CD4-positive, alpha-beta T cell (primary cell): ENCODE data around the gene S100A8. TPM values are rescaled to one million over a fixed set of nuclear protein-coding genes. Genes with fewer than 3 reads are reported as not detected.

ENCODE experiments used
- ATAC-seq: fragments of 200-7000 bp; cut with Tn5 transposase; one replicate; pipeline ENCODE4 v1.10.0; 2022; ENCODE audit warnings: mild to moderate bottlenecking; ENCODE audit not compliant: poor library complexity
- CTCF ChIA-PET: fragments of 350-600 bp; sonication (Branson Sonifier 250); formaldehyde crosslinking; loops from one replicate; lab custom pipeline; 2021; ENCODE audit warnings: antibody characterized with exemption, inconsistent platforms; lab: Charles Lee
- POLR2A ChIA-PET: fragments of 350-600 bp; sonication (Branson Sonifier 250); formaldehyde crosslinking; loops from one replicate; lab custom pipeline; 2021; ENCODE audit warnings: antibody characterized with exemption, inconsistent platforms; lab: Charles Lee
- DNase-seq, 14 experiments: peaks; one replicate each; pipeline ENCODE4 v3.0.0-alpha.2; 2013 to 2020; ENCODE audit warnings: mixed read lengths in 2 of 14
- H3K27ac ChIP-seq, 2 donors: one replicate each; pipeline versions ENCODE4 v1.5.1 to v1.7.0; 2013; ENCODE audit warnings: low read length in 2 of 2, low read depth in 1 of 2, mild to moderate bottlenecking in 1 of 2
- H3K27me3 ChIP-seq, 2 experiments: 1 replicate in 1 of 2; 2 replicates in 1 of 2; pipeline versions ENCODE4 v1.6.1 to v1.7.0; 2013; ENCODE audit warnings: low read length in 2 of 2, control low read depth in 1 of 2, mild to moderate bottlenecking in 1 of 2, moderate library complexity in 1 of 2; ENCODE audit not compliant: insufficient read depth in 2 of 2, control insufficient read depth in 1 of 2
- H3K36me3 ChIP-seq: one replicate; pipeline ENCODE4 v1.6.1; 2013; ENCODE audit warnings: low read length, control low read depth; ENCODE audit not compliant: insufficient read depth
- H3K4me1 ChIP-seq: one replicate; pipeline ENCODE4 v1.6.1; 2013; ENCODE audit warnings: low read length, control low read depth; ENCODE audit not compliant: insufficient read depth
- H3K4me3 ChIP-seq: one replicate; pipeline ENCODE4 v1.5.1; 2013; ENCODE audit warnings: mild to moderate bottlenecking, low read length, moderate library complexity
- H3K9me3 ChIP-seq, 2 experiments: 1 replicate in 1 of 2; 2 replicates in 1 of 2; pipeline versions ENCODE4 v1.6.1 to v1.7.0; 2013; ENCODE audit warnings: low read length in 2 of 2, mild to moderate bottlenecking in 2 of 2, control low read depth in 1 of 2, moderate library complexity in 1 of 2; ENCODE audit not compliant: control insufficient read depth in 1 of 2, insufficient read depth in 1 of 2
- H3K27ac Mint-ChIP-seq: one replicate; pipeline ENCODE4 v1.8.0; 2020; ENCODE audit warnings: mixed read lengths
- H3K27me3 Mint-ChIP-seq: one replicate; pipeline ENCODE4 v1.8.0; 2021; ENCODE audit warnings: mixed read lengths
- H3K36me3 Mint-ChIP-seq: one replicate; pipeline ENCODE4 v1.8.0; 2021; ENCODE audit warnings: low read depth, mixed read lengths
- H3K4me1 Mint-ChIP-seq: one replicate; pipeline ENCODE4 v1.8.0; 2021; ENCODE audit warnings: low read depth, mixed read lengths
- H3K4me3 Mint-ChIP-seq: one replicate; pipeline ENCODE4 v1.8.0; 2020; ENCODE audit warnings: mild to moderate bottlenecking, mixed read lengths
- H3K9me3 Mint-ChIP-seq: one replicate; pipeline ENCODE4 v1.8.0; 2020; ENCODE audit warnings: mixed read lengths
- intact Hi-C, 2 experiments: fragments of 100-400 bp; cut with DNase I in 1 of 2; cut with micrococcal nuclease in 1 of 2; formaldehyde crosslinking; loops; one replicate each; pipeline versions ENCODE4 v1.15.1 to v1.9.0; 2023 to 2025; cut with DNase I, micrococcal nuclease
- total RNA-seq, 174 experiments: library from RNA in 2 of 174; stranded (reverse) in 2 of 174; gene quantifications; one replicate each; pipeline ENCODE4 v1.2.3 and lab custom pipeline; 2021 to 2026
- TF ChIP-seq, protein P1 (sequence below): fragments of 200-600 bp; IDR thresholded peaks from one replicate; pipeline ENCODE4 v1.8.0; 2022; ENCODE audit warnings: antibody characterized with exemption, mild to moderate bottlenecking

S100A8 gene
- total RNA-seq, 2 experiments from 2014 or later: 21.0 to 23.8 TPM

DNA sequence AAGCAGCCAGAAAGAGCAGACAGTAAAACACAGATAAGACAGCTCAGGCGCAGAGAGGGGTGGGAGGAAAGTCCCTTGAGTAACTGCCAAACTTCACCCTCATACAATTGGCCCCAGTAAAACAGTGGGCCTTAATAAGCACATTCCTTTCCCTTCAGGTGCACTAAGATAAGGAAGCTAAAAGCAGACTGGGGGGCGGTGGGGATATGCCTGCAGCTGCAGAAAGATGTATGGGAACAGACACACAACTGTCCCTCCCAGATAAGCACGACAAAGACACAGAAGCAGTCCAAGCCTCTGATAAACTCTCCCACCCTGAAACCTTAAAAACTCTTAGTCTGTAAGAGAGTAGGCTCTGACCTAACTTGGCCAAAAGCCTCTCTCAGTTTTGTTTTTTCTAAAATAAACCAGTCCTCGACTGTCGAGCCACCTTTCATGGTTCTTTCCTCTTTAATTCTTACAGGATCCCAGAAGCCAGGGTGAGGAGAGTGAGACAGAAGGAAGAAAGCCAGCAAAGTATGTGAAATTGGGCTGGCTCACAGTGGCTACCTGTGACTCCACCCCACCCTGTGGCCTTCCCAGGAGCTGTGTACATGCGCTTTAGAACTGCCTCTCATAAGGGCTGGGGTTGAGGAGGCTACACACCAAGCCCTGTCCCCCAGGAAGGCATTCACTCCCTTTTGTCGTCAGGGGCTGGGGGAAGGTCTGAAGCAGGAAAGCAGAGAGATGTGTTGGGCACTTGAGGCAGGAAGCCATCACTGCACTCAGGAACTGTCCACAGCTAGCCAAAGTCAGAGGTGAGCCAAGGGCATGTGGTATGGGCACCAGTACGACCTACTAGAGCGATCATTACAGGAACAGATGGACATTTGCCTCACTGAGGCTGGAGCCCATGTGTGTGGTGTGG, 46.8 kb downstream of the S100A8 start:
- Histone ChIP-seq H3K4me3 (no peak overlapping the region), H3K27ac (no peak overlapping the region), H3K9me3 (no peaks in the 10 kb centered on the region), H3K36me3 (no peaks in the 10 kb centered on the region), H3K4me1 (peaks cover 33% of the 10 kb centered on the region), H3K27me3 (peaks cover 0 to 9% of the 10 kb centered on the region in 2 experiments)
- Mint-ChIP-seq H3K36me3 (no peaks in the 10 kb centered on the region), H3K9me3 (no peaks in the 10 kb centered on the region), H3K27ac (no peak overlapping the region), H3K4me1 (peaks cover 66% of the 10 kb centered on the region), H3K27me3 (peaks cover 22% of the 10 kb centered on the region), H3K4me3 (no peak overlapping the region)
- no peak for ATAC-seq
- TF ChIP-seq, protein P1, sequence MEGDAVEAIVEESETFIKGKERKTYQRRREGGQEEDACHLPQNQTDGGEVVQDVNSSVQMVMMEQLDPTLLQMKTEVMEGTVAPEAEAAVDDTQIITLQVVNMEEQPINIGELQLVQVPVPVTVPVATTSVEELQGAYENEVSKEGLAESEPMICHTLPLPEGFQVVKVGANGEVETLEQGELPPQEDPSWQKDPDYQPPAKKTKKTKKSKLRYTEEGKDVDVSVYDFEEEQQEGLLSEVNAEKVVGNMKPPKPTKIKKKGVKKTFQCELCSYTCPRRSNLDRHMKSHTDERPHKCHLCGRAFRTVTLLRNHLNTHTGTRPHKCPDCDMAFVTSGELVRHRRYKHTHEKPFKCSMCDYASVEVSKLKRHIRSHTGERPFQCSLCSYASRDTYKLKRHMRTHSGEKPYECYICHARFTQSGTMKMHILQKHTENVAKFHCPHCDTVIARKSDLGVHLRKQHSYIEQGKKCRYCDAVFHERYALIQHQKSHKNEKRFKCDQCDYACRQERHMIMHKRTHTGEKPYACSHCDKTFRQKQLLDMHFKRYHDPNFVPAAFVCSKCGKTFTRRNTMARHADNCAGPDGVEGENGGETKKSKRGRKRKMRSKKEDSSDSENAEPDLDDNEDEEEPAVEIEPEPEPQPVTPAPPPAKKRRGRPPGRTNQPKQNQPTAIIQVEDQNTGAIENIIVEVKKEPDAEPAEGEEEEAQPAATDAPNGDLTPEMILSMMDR: no peak
- ChIA-PET CTCF (no interaction called here), POLR2A (no interaction called here)
- intact Hi-C loops: no loop called here
- DNase-seq: no peak

DNA sequence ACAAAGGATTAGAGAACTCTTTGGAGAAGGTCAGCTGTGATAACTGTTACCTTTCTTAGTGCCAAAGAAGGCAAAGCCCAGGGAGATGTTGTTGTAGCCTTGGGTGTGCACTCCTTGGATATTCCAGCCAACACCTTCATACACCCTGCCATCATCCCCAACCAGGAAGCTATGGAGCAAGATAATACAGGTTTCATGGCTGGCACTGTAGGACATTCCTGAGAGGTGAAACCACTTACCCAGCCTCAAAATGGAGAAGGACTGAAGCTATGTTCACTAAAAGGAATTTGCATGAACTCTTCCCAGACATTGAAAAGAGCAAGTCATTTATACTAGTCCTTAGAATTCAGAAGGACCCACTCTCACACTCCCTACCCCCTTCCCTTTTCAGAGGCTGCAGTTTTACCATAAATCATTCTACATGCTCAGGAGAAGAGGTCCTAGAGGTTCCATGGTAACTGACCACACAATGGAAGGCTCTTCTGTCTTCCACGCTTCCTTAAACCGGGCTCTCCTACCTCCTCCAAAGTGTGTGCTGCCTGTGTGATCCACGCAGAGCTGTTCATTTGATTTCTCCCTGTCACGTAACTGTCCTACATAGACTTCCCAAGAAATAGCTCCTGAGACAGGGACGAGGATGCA, 47.7 kb downstream of the S100A8 start:
- H3K27ac ChIP-seq: no peak overlapping the region
- Mint-ChIP-seq H3K9me3 (no peaks in the 10 kb centered on the region), H3K36me3 (no peaks in the 10 kb centered on the region), H3K4me1 (peaks cover 75% of the 10 kb centered on the region), H3K27ac (no peak overlapping the region), H3K4me3 (no peak overlapping the region), H3K27me3 (peaks cover 18% of the 10 kb centered on the region)
- H3K36me3 ChIP-seq: no peaks in the 10 kb centered on the region
- CTCF ChIA-PET: interaction anchor here (1.4 kb wide), 1 partner anchor 9 kb away, joined by 5 read pairs; no protein-coding TSS in a partner anchor
- ATAC-seq (no peak), DNase-seq (no peak)
- peaks cover 0 to 9% of the 10 kb centered on the region in 2 experiments for H3K27me3 ChIP-seq
- H3K4me3 ChIP-seq: no peak overlapping the region
- peaks cover 33% of the 10 kb centered on the region for H3K4me1 ChIP-seq
- TF ChIP-seq, protein P1: no peak
- intact Hi-C loops: no loop called here
- POLR2A ChIA-PET: interaction anchor here (1.2 kb wide), 1 partner anchor 14 kb away, joined by 3 read pairs; the partner anchor contains the start of gene S100A9
- no peaks in the 10 kb centered on the region for H3K9me3 ChIP-seq

DNA sequence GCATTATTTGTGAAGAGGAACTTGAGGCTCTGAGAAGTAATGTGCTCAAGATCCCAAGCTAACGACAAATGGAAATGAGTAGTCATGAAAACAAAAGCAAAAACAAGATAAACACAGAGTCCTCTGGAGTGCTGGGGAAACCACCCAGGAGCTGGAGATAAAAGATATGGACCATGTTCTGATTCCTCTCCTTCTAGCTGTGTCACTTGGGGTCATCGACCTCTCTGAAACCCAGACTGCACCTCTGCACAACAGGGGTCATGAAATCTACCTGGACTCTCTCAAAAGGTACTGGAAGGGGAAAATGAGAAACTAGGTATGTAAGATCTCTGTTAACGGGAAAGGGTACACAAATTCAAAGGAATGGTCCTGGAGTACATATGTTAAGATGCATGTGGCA, 48.7 kb downstream of the S100A8 start:
- ATAC-seq (no peak), DNase-seq (no peak)
- Histone ChIP-seq H3K27ac (no peak overlapping the region), H3K4me1 (peaks cover 33% of the 10 kb centered on the region), H3K9me3 (no peaks in the 10 kb centered on the region), H3K4me3 (no peak overlapping the region), H3K36me3 (no peaks in the 10 kb centered on the region), H3K27me3 (peaks cover 0 to 9% of the 10 kb centered on the region in 2 experiments)
- Mint-ChIP-seq H3K4me3 (no peak overlapping the region), H3K36me3 (no peaks in the 10 kb centered on the region), H3K27ac (no peak overlapping the region), H3K27me3 (peaks cover 14% of the 10 kb centered on the region), H3K4me1 (peaks cover 85% of the 10 kb centered on the region), H3K9me3 (no peaks in the 10 kb centered on the region)
- POLR2A ChIA-PET: interaction anchor here (1.2 kb wide), 1 partner anchor 15 kb away, joined by 3 read pairs; the partner anchor contains the start of gene S100A9
- CTCF ChIA-PET: interaction anchor here (1.4 kb wide), 1 partner anchor 10 kb away, joined by 5 read pairs; no protein-coding TSS in a partner anchor
- intact Hi-C loops: no loop called here
- TF ChIP-seq, protein P1: no peak
